Measurements from ENCODE around the gene TAGLN2. TPM values are rescaled to one million over a fixed set of nuclear protein-coding genes. Genes with fewer than 3 reads are reported as not detected.
"Not testable (repeated sequence)": the region's sequence is repeated elsewhere in the genome, so short reads cannot be mapped to it uniquely, and the experiment has no call there.

TAGLN2 gene
- total RNA-seq, 4 donors from 2014 or later, result 65.1 to 235 (median 168) TPM

- Histone ChIP-seq H3K4me3 (no peak overlapping the region), H3K9me3 (no peaks in the 10 kb centered on the region), H3K27ac (no peak overlapping the region), H3K4me1 (peaks cover 7 to 31% (median 12%) of the 10 kb centered on the region in 4 donors), H3K36me3 (no peaks in the 10 kb centered on the region), H3K27me3 (no peaks in the 10 kb centered on the region)
- no peak for DNase-seq
- intact Hi-C loops (cut with DNase I; ENCODE audit: low total_unique reads) (no loop called here), in situ Hi-C loops (cut with MboI; ENCODE audit: low pct_ligation_motif_present in 1 of 4, low pct_unique_long_range_greater_than_20kb in 1 of 4, low sequenced_read_pairs in 3 of 4) (no loop called here)
- TF ChIP-seq POLR2AphosphoS5 (IDR thresholded peaks at IDR 0.05), result no peak
- TF ChIP-seq CTCF (IDR thresholded peaks at IDR 0.05), result no peak
- TF ChIP-seq EP300 (IDR thresholded peaks at IDR 0.05; ENCODE audit: low read depth), result no peak
- TF ChIP-seq POLR2A (IDR thresholded peaks at IDR 0.05), result no peak
- 93% methylated on average over 2 to 9 of the region's 9 CpGs for WGBS, 2 donors (ENCODE audit: low coverage in 1 of 2)
These were observed 17.0 kb downstream of the TAGLN2 start for GRCh38 chr1:159908031-159908940.

- in situ Hi-C loops (cut with MboI; ENCODE audit: low pct_ligation_motif_present in 1 of 4, low pct_unique_long_range_greater_than_20kb in 1 of 4, low sequenced_read_pairs in 3 of 4), result no loop called here
These were observed 18.3 kb downstream of the TAGLN2 start for GRCh38 chr1:159906960-159907359.

GRCh38 chr1:159904036-159904435, 21.3 kb downstream of the TAGLN2 start:
- 64 to 83% methylated on average over 3 of the region's 3 CpGs for WGBS, 2 donors (ENCODE audit: low coverage in 1 of 2)
- H3K9me3 ChIP-seq; H3K27me3 ChIP-seq; H3K27ac ChIP-seq; H3K36me3 ChIP-seq; intact Hi-C loops (cut with DNase I; ENCODE audit: low total_unique reads); H3K4me3 ChIP-seq; in situ Hi-C loops (cut with MboI; ENCODE audit: low pct_ligation_motif_present in 1 of 4, low pct_unique_long_range_greater_than_20kb in 1 of 4, low sequenced_read_pairs in 3 of 4); DNase-seq: not testable (repeated sequence)
- peaks cover 4 to 17% (median 11%) of the 10 kb centered on the region in 4 donors for H3K4me1 ChIP-seq

More at GRCh38 chr1:159906960-159907359, 18.3 kb downstream of the TAGLN2 start:
- Histone ChIP-seq H3K4me1 (peaks cover 0 to 21% (median 7%) of the 10 kb centered on the region in 4 donors), H3K27me3 (no peaks in the 10 kb centered on the region), H3K9me3 (no peaks in the 10 kb centered on the region), H3K27ac (no peak overlapping the region), H3K4me3 (no peak overlapping the region), H3K36me3 (no peaks in the 10 kb centered on the region)
- WGBS, 2 donors (ENCODE audit: low coverage in 1 of 2), result 52% methylated on average over 1 of the region's 1 CpG; no CpG with 5 or more reads in 1 of the 2 donors
- DNase-seq, result no peak
- intact Hi-C loops (cut with DNase I; ENCODE audit: low total_unique reads), result no loop called here
- TF ChIP-seq CTCF (IDR thresholded peaks at IDR 0.05), result no peak

GRCh38 chr1:159902541-159902940, 22.8 kb downstream of the TAGLN2 start:
- no peak overlapping the region for H3K27ac ChIP-seq
- in situ Hi-C loops (cut with MboI; ENCODE audit: low pct_ligation_motif_present in 1 of 4, low pct_unique_long_range_greater_than_20kb in 1 of 4, low sequenced_read_pairs in 3 of 4), result no loop called here
- H3K9me3 ChIP-seq, result no peaks in the 10 kb centered on the region
- no peak for DNase-seq
- WGBS, 2 donors (ENCODE audit: low coverage in 1 of 2), result 89 to 100% methylated on average over 3 of the region's 3 CpGs
- no peak for TF ChIP-seq CTCF (IDR thresholded peaks at IDR 0.05)
- no peak for TF ChIP-seq POLR2A (IDR thresholded peaks at IDR 0.05)
- no peaks in the 10 kb centered on the region for H3K27me3 ChIP-seq
- peaks cover 4 to 17% (median 11%) of the 10 kb centered on the region in 4 donors for H3K4me1 ChIP-seq
- H3K4me3 ChIP-seq, result no peak overlapping the region
- intact Hi-C loops (cut with DNase I; ENCODE audit: low total_unique reads), result no loop called here
- H3K36me3 ChIP-seq, result no peaks in the 10 kb centered on the region

All from transverse colon (tissue), 4 donors.